GM12878 (cell line): Measurements from ENCODE around the gene PDE9A. TPM values are rescaled to one million over a fixed set of nuclear protein-coding genes. Genes with fewer than 3 reads are reported as not detected.

Experiments
- ATAC-seq: fragments of 200-7000 bp; cut with Tn5 transposase; 3 replicates; pipeline ENCODE4 v1.9.1; 2020; ENCODE audit warnings: mild to moderate bottlenecking, moderate library complexity
- BruUV-seq: library from RNA; stranded (reverse); fragments of 400-500 nt; replicated peaks from 2 replicates; lab custom pipeline; 2021; lab: Mats Ljungman, UMichigan
- CTCF ChIA-PET: fragments of 300-600 bp; sonication (Branson Sonifier 250); formaldehyde crosslinking; extraction: SDS; loops from one replicate; lab custom pipeline; 2021; ENCODE audit warnings: inconsistent platforms; lab: Yijun Ruan, JAX
- POLR2A ChIA-PET: fragments of 350-600 bp; formaldehyde crosslinking; extraction: SDS; loops from one replicate; lab custom pipeline; 2021; ENCODE audit warnings: inconsistent platforms; lab: Charles Lee
- RAD21 ChIA-PET: fragments of 300-600 bp; sonication (Branson Sonifier 250); formaldehyde crosslinking; loops from one replicate; lab custom pipeline; 2023; ENCODE audit warnings: antibody characterized with exemption; ENCODE audit not compliant: unreplicated experiment; lab: Charles Lee
- SMC1A ChIA-PET: fragments of 300-600 bp; sonication (Branson Sonifier 250); formaldehyde crosslinking; loops from one replicate; lab custom pipeline; 2023; ENCODE audit not compliant: unreplicated experiment, uncharacterized antibody; lab: Charles Lee
- DNase-seq: peaks from one replicate; pipeline ENCODE4 v3.0.0-alpha.2; 2011; ENCODE audit warnings: low read depth, low spot score
- FAIRE-seq: peaks from 3 replicates; lab custom pipeline; 2011; peaks lifted over from hg19 to GRCh38; lab: Jason Lieb, UNC
- H2AFZ ChIP-seq: 2 replicates; pipeline ENCODE4 v1.6.0; 2011; ENCODE audit warnings: low read depth, low read length, control low read depth; ENCODE audit not compliant: control insufficient read depth
- H3K27ac ChIP-seq: 2 replicates; pipeline ENCODE4 v1.5.1; 2011; ENCODE audit warnings: control low read depth; ENCODE audit not compliant: control insufficient read depth, insufficient read depth
- H3K27me3 ChIP-seq, 2 experiments: replicated peaks in 1 of 2; 2 replicates each; pipeline versions ENCODE4 v1.6.0 to v1.6.1; 2011; ENCODE audit warnings: low read length in 1 of 2; ENCODE audit not compliant: control insufficient read depth in 2 of 2, insufficient read depth in 2 of 2
- H3K36me3 ChIP-seq, 2 experiments: 2 replicates each; pipeline ENCODE4 v1.5.1; 2011; ENCODE audit warnings: low read length in 1 of 2; ENCODE audit not compliant: control insufficient read depth in 2 of 2, insufficient read depth in 2 of 2
- H3K4me1 ChIP-seq: 2 replicates; pipeline ENCODE4 v1.6.1; 2011; ENCODE audit warnings: mild to moderate bottlenecking, low read length, moderate library complexity, mixed read lengths; ENCODE audit not compliant: control insufficient read depth, insufficient read depth
- H3K4me2 ChIP-seq: 2 replicates; pipeline ENCODE4 v1.6.0; 2011; ENCODE audit warnings: control low read depth; ENCODE audit not compliant: control insufficient read depth, insufficient read depth
- H3K4me3 ChIP-seq: fragments of 200-600 bp; sonication (generic); 2 replicates; pipeline ENCODE4 v1.5.1; 2016
- H3K79me2 ChIP-seq: 2 replicates; pipeline ENCODE4 v1.6.0; 2011; ENCODE audit warnings: low read length; ENCODE audit not compliant: control insufficient read depth, insufficient read depth
- H3K9ac ChIP-seq: 2 replicates; pipeline ENCODE4 v1.8.0; 2011; ENCODE audit warnings: low read length, control low read depth, mixed read lengths; ENCODE audit not compliant: control insufficient read depth, insufficient read depth
- H3K9me3 ChIP-seq: replicated peaks from 3 replicates; pipeline ENCODE4 v1.5.1; 2011; ENCODE audit warnings: mild to moderate bottlenecking, low read length; ENCODE audit not compliant: control insufficient read depth, insufficient read depth
- H4K20me1 ChIP-seq: 2 replicates; pipeline ENCODE4 v1.6.0; 2011; ENCODE audit not compliant: control insufficient read depth, insufficient read depth
- BCL11A ChIP-seq: IDR thresholded peaks from 2 replicates; pipeline ENCODE4 v1.6.1; 2011; ENCODE audit warnings: low read depth, low read length
- CBX5 ChIP-seq: sonication (generic); IDR thresholded peaks from 2 replicates; pipeline ENCODE4 v1.6.1; 2016; ENCODE audit warnings: low read depth, moderate library complexity, mild to moderate bottlenecking, inconsistent platforms
- HDAC2 ChIP-seq: fragments of 200-600 bp; sonication (generic); IDR thresholded peaks from 2 replicates; pipeline ENCODE4 v1.6.1; 2017
- HDGF ChIP-seq: fragments of 450-650 bp; IDR thresholded peaks from 2 replicates; pipeline ENCODE4 v1.6.1; 2016; ENCODE audit warnings: antibody characterized with exemption
- IKZF2 ChIP-seq, 2 experiments: fragments of 450-650 bp; IDR thresholded peaks; 2 replicates each; pipeline ENCODE4 v1.6.1; 2017; ENCODE audit warnings: mild to moderate bottlenecking in 2 of 2, moderate library complexity in 2 of 2
- MLLT1 ChIP-seq: fragments of 450-650 bp; IDR thresholded peaks from 2 replicates; pipeline ENCODE4 v1.6.1; 2016; ENCODE audit warnings: mild to moderate bottlenecking
- MTA2 ChIP-seq: fragments of 450-650 bp; IDR thresholded peaks from 2 replicates; pipeline ENCODE4 v1.6.1; 2016; ENCODE audit warnings: low read depth, mild to moderate bottlenecking, moderate library complexity
- PML ChIP-seq: IDR thresholded peaks from 2 replicates; pipeline ENCODE4 v1.6.1; 2012; ENCODE audit warnings: low read length, inconsistent platforms
- RAD21 ChIP-seq: IDR thresholded peaks from 2 replicates; pipeline ENCODE4 v1.6.1; 2011; ENCODE audit warnings: mild to moderate bottlenecking, low read depth, low read length, moderate library complexity; ENCODE audit not compliant: insufficient read depth
- RB1 ChIP-seq: fragments of 450-650 bp; formaldehyde crosslinking; IDR thresholded peaks from 2 replicates; pipeline ENCODE4 v1.6.1; 2017; ENCODE audit warnings: mild to moderate bottlenecking, borderline replicate concordance
- RBBP5 ChIP-seq: fragments of 200-600 bp; sonication (generic); conservative IDR thresholded peaks from 2 replicates; pipeline ENCODE4 v1.6.1; 2016
- SRF ChIP-seq, 2 experiments: IDR thresholded peaks; 2 replicates each; pipeline ENCODE4 v1.6.1; 2011; ENCODE audit warnings: low read depth in 2 of 2, low read length in 2 of 2, mild to moderate bottlenecking in 1 of 2, moderate library complexity in 1 of 2
- TCF12 ChIP-seq: IDR thresholded peaks from 2 replicates; pipeline ENCODE4 v1.6.1; 2011; ENCODE audit warnings: low read depth, mild to moderate bottlenecking, low read length
- TCF7 ChIP-seq: IDR thresholded peaks from 2 replicates; pipeline ENCODE4 v1.6.1; 2014; ENCODE audit warnings: antibody characterized with exemption, borderline replicate concordance
- USF2 ChIP-seq: IDR thresholded peaks from 2 replicates; pipeline ENCODE4 v1.6.1; 2011; ENCODE audit warnings: low read depth, low read length, improper control_type of control experiment, borderline replicate concordance
- WGBS: methylation state at CpG from one replicate; pipeline ENCODE4 v1.1.6; 2016; ENCODE audit warnings: low lambda C conversion rate; ENCODE audit not compliant: insufficient replicate concordance, insufficient coverage; ENCODE audit errors: missing lambda C conversion rate; 5-methylcytosine and 5-hydroxymethylcytosine counted together
- in situ Hi-C: fragments of 300-500 bp; cut with MboI; formaldehyde crosslinking; loops from 9 replicates; pipeline ENCODE4 v1.14.3; 2018; ENCODE audit warnings: mixed read lengths
- intact Hi-C: fragments of 100-400 bp; cut with micrococcal nuclease; formaldehyde crosslinking; loops from one replicate; pipeline ENCODE4 v1.14.2; 2022; ENCODE audit not compliant: unreplicated experiment
- polyA plus RNA-seq, 11 experiments: library from polyadenylated mRNA; depleted of rRNA in 4 of 11; unstranded in 6 of 11; stranded (reverse) in 5 of 11; fragments of >200 nt; fragmentation: Nextera tagmentation in 4 of 11; fragmentation: Illumina TruSeq in 1 of 11; extraction: Ambion mirVana in 4 of 11; extraction: Trizol in 1 of 11; gene quantifications; 1 replicate in 1 of 11; 2 replicates in 10 of 11; pipeline versions ENCODE4 v1.2.1 to v1.2.3, GENCODE V29; 2011 to 2016; ENCODE audit warnings: inconsistent platforms in 2 of 11, missing spikeins in 2 of 11, low read depth in 1 of 11
- total RNA-seq, 4 experiments: library from RNA; depleted of rRNA in 3 of 4; stranded (reverse); fragments of >200 nt in 3 of 4; fragmentation: Illumina TruSeq in 1 of 4; extraction: Trizol in 1 of 4; gene quantifications; 2 replicates each; pipeline versions ENCODE4 v1.2.1 to v1.2.3, GENCODE V29; 2013 to 2021

PDE9A gene
- total and polyA plus RNA-seq, 10 of the 15 experiments (the other 5 are each of a cell fraction or from before 2014, with no cell fraction given), result 0.08 to 0.45 (median 0.20) TPM; not detected in 1

- no peaks in the 10 kb centered on the region for H3K4me1 ChIP-seq
- no TSS peak for BruUV-seq
- H3K9ac ChIP-seq, result no peak overlapping the region
- in situ Hi-C loops (no loop called here), intact Hi-C loops (no loop called here)
- H3K27me3 ChIP-seq, result peaks cover 0 to 3% of the 10 kb centered on the region in 2 experiments; a peak in 2 of 4 replicates
- no peak overlapping the region for H2AFZ ChIP-seq
- DNase-seq (no peak), ATAC-seq (no peak), FAIRE-seq (no peak)
- ChIA-PET POLR2A (no interaction called here), CTCF (no interaction called here), SMC1A (no interaction called here), RAD21 (no interaction called here)
- H3K36me3 ChIP-seq, result no peaks in the 10 kb centered on the region
- H4K20me1 ChIP-seq, result no peaks in the 10 kb centered on the region
- no peak overlapping the region for H3K4me3 ChIP-seq
- TF ChIP-seq RB1 (no peak), USF2 (no peak), SRF (IDR thresholded peaks at IDR 0.05; ENCODE audit: low read depth in 2 of 2, low read length in 2 of 2) (no peak), CBX5 (no peak), HDAC2 (no peak), MTA2 (no peak), TCF7 (no peak), IKZF2 (IDR thresholded peaks at IDR 0.05) (no peak), BCL11A (no peak), MLLT1 (no peak), RBBP5 (no peak), HDGF (no peak), TCF12 (no peak), PML (no peak), RAD21 (no peak)
- WGBS, result 29% methylated on average over 10 of the region's 10 CpGs
- H3K9me3 ChIP-seq, result no peaks in the 10 kb centered on the region
- H3K4me2 ChIP-seq, result no peak overlapping the region
- no peak overlapping the region for H3K27ac ChIP-seq
- H3K79me2 ChIP-seq, result no peaks in the 10 kb centered on the region
These were observed 87.6 kb downstream of the PDE9A start for GRCh38 chr21:42741066-42741465.
